Endothelial cell of umbilical vein (primary cell): ENCODE measurements around the gene GARIN5B.

ENCODE experiments used
- EZH2 ChIP-seq: IDR thresholded peaks from 2 replicates; pipeline ENCODE4 v1.6.1; 2012; ENCODE audit warnings: borderline replicate concordance, low read depth, mild to moderate bottlenecking, moderate library complexity, low read length, inconsistent platforms; ENCODE audit not compliant: severe bottlenecking
- GATA2 ChIP-seq: IDR thresholded peaks from 2 replicates; pipeline ENCODE4 v1.7.0; 2011; ENCODE audit warnings: low read depth, mild to moderate bottlenecking, moderate library complexity, mixed read lengths, low read length; ENCODE audit not compliant: insufficient read length, insufficient read depth
- JUN ChIP-seq: IDR thresholded peaks from 2 replicates; pipeline ENCODE4 v1.6.1; 2011; ENCODE audit warnings: borderline replicate concordance, low read depth; ENCODE audit not compliant: insufficient read length, insufficient read depth
- MYC ChIP-seq: IDR thresholded peaks from one replicate; pipeline ENCODE4 v1.6.1; 2011; ENCODE audit warnings: mild to moderate bottlenecking, low read depth, low read length
- POLR2A ChIP-seq: IDR thresholded peaks from 2 replicates; pipeline ENCODE4 v1.6.1; 2012; ENCODE audit warnings: low read depth, mild to moderate bottlenecking, control low read depth, low read length
- POLR2AphosphoS5 ChIP-seq: IDR thresholded peaks from 2 replicates; pipeline ENCODE4 v1.6.1; 2012; ENCODE audit warnings: low read depth, mild to moderate bottlenecking, control low read depth, low read length, moderate library complexity; ENCODE audit not compliant: insufficient read depth
- TF ChIP-seq, protein P1 (sequence below), 2 donors: IDR thresholded peaks; 1 replicate in 1 of 2; 2 replicates in 1 of 2; pipeline ENCODE4 v1.5.1; 2011; ENCODE audit warnings: low read length in 2 of 2, mild to moderate bottlenecking in 2 of 2, moderate library complexity in 2 of 2, control low read depth in 1 of 2, inconsistent platforms in 1 of 2, low read depth in 1 of 2; ENCODE audit not compliant: insufficient read depth in 1 of 2; ENCODE audit errors: extremely low read depth in 1 of 2
- TF ChIP-seq, protein P2 (sequence below): IDR thresholded peaks from 2 replicates; pipeline ENCODE4 v1.6.1; 2011; ENCODE audit not compliant: insufficient read depth, insufficient read length

DNA sequence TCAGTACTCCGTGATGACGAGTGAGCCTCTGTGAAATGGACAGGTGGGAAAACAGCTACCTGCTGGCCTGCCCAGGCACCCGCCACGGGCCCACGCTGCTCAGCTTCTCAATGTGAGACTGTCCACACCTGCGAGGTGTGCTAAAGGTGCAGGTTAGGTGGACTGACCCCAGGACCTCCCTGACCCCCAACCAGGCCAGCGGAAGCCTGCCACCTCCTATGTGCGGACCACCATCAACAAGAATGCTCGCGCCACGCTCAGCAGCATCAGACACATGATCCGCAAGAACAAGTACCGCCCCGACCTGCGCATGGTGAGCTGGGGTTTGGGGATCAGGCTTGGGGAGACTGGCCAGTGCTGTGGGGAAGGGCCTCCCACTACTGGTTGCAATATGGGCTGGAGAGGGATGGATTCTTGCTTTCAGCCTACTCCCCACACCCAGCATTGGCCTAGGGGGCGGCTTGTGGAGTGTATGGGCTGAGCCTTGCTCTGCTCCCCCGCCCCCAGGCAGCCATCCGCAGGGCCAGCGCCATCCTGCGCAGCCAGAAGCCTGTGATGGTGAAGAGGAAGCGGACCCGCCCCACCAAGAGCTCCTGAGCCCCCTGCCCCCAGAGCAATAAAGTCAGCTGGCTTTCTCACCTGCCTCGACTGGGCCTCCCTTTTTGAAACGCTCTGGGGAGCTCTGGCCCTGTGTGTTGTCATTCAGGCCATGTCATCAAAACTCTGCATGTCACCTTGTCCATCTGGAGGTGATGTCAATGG is 24.9 kb upstream of the GARIN5B start:
- TF ChIP-seq, protein P1, sequence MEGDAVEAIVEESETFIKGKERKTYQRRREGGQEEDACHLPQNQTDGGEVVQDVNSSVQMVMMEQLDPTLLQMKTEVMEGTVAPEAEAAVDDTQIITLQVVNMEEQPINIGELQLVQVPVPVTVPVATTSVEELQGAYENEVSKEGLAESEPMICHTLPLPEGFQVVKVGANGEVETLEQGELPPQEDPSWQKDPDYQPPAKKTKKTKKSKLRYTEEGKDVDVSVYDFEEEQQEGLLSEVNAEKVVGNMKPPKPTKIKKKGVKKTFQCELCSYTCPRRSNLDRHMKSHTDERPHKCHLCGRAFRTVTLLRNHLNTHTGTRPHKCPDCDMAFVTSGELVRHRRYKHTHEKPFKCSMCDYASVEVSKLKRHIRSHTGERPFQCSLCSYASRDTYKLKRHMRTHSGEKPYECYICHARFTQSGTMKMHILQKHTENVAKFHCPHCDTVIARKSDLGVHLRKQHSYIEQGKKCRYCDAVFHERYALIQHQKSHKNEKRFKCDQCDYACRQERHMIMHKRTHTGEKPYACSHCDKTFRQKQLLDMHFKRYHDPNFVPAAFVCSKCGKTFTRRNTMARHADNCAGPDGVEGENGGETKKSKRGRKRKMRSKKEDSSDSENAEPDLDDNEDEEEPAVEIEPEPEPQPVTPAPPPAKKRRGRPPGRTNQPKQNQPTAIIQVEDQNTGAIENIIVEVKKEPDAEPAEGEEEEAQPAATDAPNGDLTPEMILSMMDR (IDR thresholded peaks at IDR 0.05; ENCODE audit: extremely low read depth in 1 of 2, insufficient read depth in 1 of 2, low read depth in 1 of 2, low read length in 2 of 2): no peak
- TF ChIP-seq EZH2: no peak
- TF ChIP-seq POLR2AphosphoS5: no peak
- no peak for TF ChIP-seq MYC
- no peak for TF ChIP-seq POLR2A
- TF ChIP-seq, protein P2, sequence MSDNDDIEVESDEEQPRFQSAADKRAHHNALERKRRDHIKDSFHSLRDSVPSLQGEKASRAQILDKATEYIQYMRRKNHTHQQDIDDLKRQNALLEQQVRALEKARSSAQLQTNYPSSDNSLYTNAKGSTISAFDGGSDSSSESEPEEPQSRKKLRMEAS: no peak
- TF ChIP-seq GATA2: no peak
- no peak for TF ChIP-seq JUN
